ENCODE data around the gene MYO10. TPM values are rescaled to one million over a fixed set of nuclear protein-coding genes. Genes with fewer than 3 reads are reported as not detected.

MYO10 gene
- total and polyA plus RNA-seq, 2 experiments from 2014 or later: 119 to 276 TPM

GRCh38 chr5:16870878-16871277, 65.2 kb downstream of the MYO10 start:
- Histone ChIP-seq H3F3A (replicated peaks; ENCODE audit: low read depth) (no peaks in the 10 kb centered on the region), H3K27ac (ENCODE audit: low read depth) (no peak overlapping the region), H3K4me2 (no peak overlapping the region), H3K9me2 (ENCODE audit: insufficient read depth) (no peaks in the 10 kb centered on the region), H2AFZ (no peak overlapping the region), H3K4me3 (no peak overlapping the region), H3K4me1 (ENCODE audit: insufficient read depth) (peaks cover 34% of the 10 kb centered on the region), H3K79me2 (replicated peaks; ENCODE audit: insufficient read depth) (peaks cover 7% of the 10 kb centered on the region), H4K20me1 (replicated peaks; ENCODE audit: insufficient read depth) (no peaks in the 10 kb centered on the region), H3K36me3 (ENCODE audit: insufficient read depth) (0 out of 2 replicates have a peak, but pooled peaks cover 9% of the 10 kb centered on the region), H3K27me3 (ENCODE audit: insufficient read depth) (no peaks in the 10 kb centered on the region)
- ATAC-seq: no peak
- no peak for TF ChIP-seq EZH2 (IDR thresholded peaks at IDR 0.05; ENCODE audit: low read depth, unreplicated experiment)
- no peak for TF ChIP-seq ZNF331 (CRISPR knock-in tag; IDR thresholded peaks at IDR 0.05; ENCODE audit: low read depth)
- TF ChIP-seq REST (IDR thresholded peaks at IDR 0.05; ENCODE audit: unreplicated experiment): no peak
- no peak for TF ChIP-seq CTCF (conservative IDR thresholded peaks at IDR 0.05; ENCODE audit: low read depth in 2 of 2)
- TF ChIP-seq CREB1 (CRISPR knock-in tag; IDR thresholded peaks at IDR 0.05; ENCODE audit: low read depth): no peak
- TF ChIP-seq ETS1 (IDR thresholded peaks at IDR 0.05): no peak
- no peak for TF ChIP-seq POLR2AphosphoS5 (IDR thresholded peaks at IDR 0.05; ENCODE audit: low read depth)
- no peak for TF ChIP-seq STAT1 (IDR thresholded peaks at IDR 0.05; ENCODE audit: unreplicated experiment)
- TF ChIP-seq ZNF462 (CRISPR knock-in tag; IDR thresholded peaks at IDR 0.05): no peak
- TF ChIP-seq NANOG (IDR thresholded peaks at IDR 0.05; ENCODE audit: borderline replicate concordance): no peak
- no peak for TF ChIP-seq EZH2phosphoT487 (IDR thresholded peaks at IDR 0.05; ENCODE audit: unreplicated experiment)
- no peak for TF ChIP-seq ZNF114 (CRISPR knock-in tag; IDR thresholded peaks at IDR 0.05)
- TF ChIP-seq JUNB (IDR thresholded peaks at IDR 0.05; ENCODE audit: unreplicated experiment): no peak
- H3K4me1 Mint-ChIP-seq: peaks cover 37% of the 10 kb centered on the region
- no peak for DNase-seq (ENCODE audit: low spot score)
- peaks cover 35% of the 10 kb centered on the region for H3K9me3 Mint-ChIP-seq
- H3K4me3 Mint-ChIP-seq: no peak overlapping the region
- H3K27ac Mint-ChIP-seq: no peak overlapping the region
- H3K36me3 Mint-ChIP-seq (ENCODE audit: low read depth): peaks cover 45% of the 10 kb centered on the region
- no peaks in the 10 kb centered on the region for H3K27me3 Mint-ChIP-seq (ENCODE audit: insufficient read depth, low read depth, poor library complexity)

Data from GM23338 (cell line).